ENCODE data around the gene CNOT1. TPM values are rescaled to one million over a fixed set of nuclear protein-coding genes. Genes with fewer than 3 reads are reported as not detected.

CNOT1 gene
- total RNA-seq, 1 experiment from 2014 or later, result 328 TPM

- Histone ChIP-seq H2BK20ac (ENCODE audit: low read depth, low read length, poor library complexity, severe bottlenecking) (no peak overlapping the region), H3K23me2 (ENCODE audit: insufficient read length, low read depth, low read length, poor library complexity, severe bottlenecking) (peaks cover 2% of the 10 kb centered on the region), H4K5ac (ENCODE audit: insufficient read length, low read depth, low read length) (no peak overlapping the region), H4K8ac (replicated peaks; ENCODE audit: insufficient read length, low read depth, low read length) (no peak overlapping the region), H3K9me3 (ENCODE audit: control insufficient read depth, low read depth, low read length) (no peaks in the 10 kb centered on the region), H2AFZ (ENCODE audit: low read length) (no peak overlapping the region), H3K79me1 (ENCODE audit: insufficient read depth, low read depth, low read length, poor library complexity, severe bottlenecking) (no peaks in the 10 kb centered on the region), H2AK5ac (ENCODE audit: insufficient read length, low read length) (no peak overlapping the region), H2BK15ac (ENCODE audit: low read depth, low read length) (no peak overlapping the region), H2BK120ac (ENCODE audit: low read depth, low read length, poor library complexity, severe bottlenecking) (no peak overlapping the region), H4K91ac (ENCODE audit: insufficient read length, low read depth, low read length) (no peak overlapping the region), H3K23ac (ENCODE audit: insufficient read length, low read depth, low read length) (no peak overlapping the region), H3K4ac (ENCODE audit: low read depth, low read length) (no peak overlapping the region), H3K27me3 (ENCODE audit: insufficient read depth, low read length) (no peaks in the 10 kb centered on the region), H3T11ph (ENCODE audit: low read length) (no peak overlapping the region), H3K14ac (ENCODE audit: insufficient read depth, low read length) (no peak overlapping the region), H3K4me1 (ENCODE audit: insufficient read depth, low read length) (no peaks in the 10 kb centered on the region), H3K79me2 (ENCODE audit: insufficient read depth, low read length) (no peaks in the 10 kb centered on the region), H2BK5ac (ENCODE audit: insufficient read length, low read length) (no peak overlapping the region), H3K18ac (ENCODE audit: insufficient read length, low read depth, low read length) (no peak overlapping the region), H3K27ac (ENCODE audit: insufficient read length, low read depth, low read length) (no peak overlapping the region), H4K20me1 (ENCODE audit: control insufficient read depth, insufficient read depth, insufficient read length) (no peaks in the 10 kb centered on the region), H3K56ac (ENCODE audit: insufficient read length, low read depth, low read length) (no peak overlapping the region), H3K9ac (ENCODE audit: extremely low read depth, insufficient read length, low read length) (no peak overlapping the region), H3K4me2 (ENCODE audit: insufficient read depth, insufficient read length, low read length) (no peak overlapping the region), H2BK12ac (ENCODE audit: insufficient read length, low read depth, low read length) (no peak overlapping the region)
- no CpG with 5 or more reads among the region's 5 CpGs for WGBS (ENCODE audit: extremely low coverage, insufficient read length, low lambda C conversion rate)
- H3K4me3 Mint-ChIP-seq, result no peak overlapping the region
- no peak for TF ChIP-seq CTCF (conservative IDR thresholded peaks at IDR 0.05)
- peaks cover 0 to 5% of the 10 kb centered on the region in 2 experiments; a peak in 1 of 4 replicates for H3K4me1 Mint-ChIP-seq
- no peaks in the 10 kb centered on the region for H3K9me3 Mint-ChIP-seq
- H3K27me3 Mint-ChIP-seq (ENCODE audit: low read depth), result no peaks in the 10 kb centered on the region
- no peak for DNase-seq
- H3K27ac Mint-ChIP-seq, result no peak overlapping the region
- no peaks in the 10 kb centered on the region for H3K36me3 Mint-ChIP-seq (ENCODE audit: insufficient read depth in 1 of 3, low read depth in 3 of 3)
Measured at GRCh38 chr16:58644108-58644507, 14.5 kb upstream of the CNOT1 start.

Data from H9 (cell line).